Measurements from ENCODE around the gene CNTNAP2. TPM values are rescaled to one million over a fixed set of nuclear protein-coding genes. Genes with fewer than 3 reads are reported as not detected.

Gene CNTNAP2
- total and polyA plus RNA-seq, 2 of the 4 experiments (the other 2 are of a cell fraction): not detected

DNA sequence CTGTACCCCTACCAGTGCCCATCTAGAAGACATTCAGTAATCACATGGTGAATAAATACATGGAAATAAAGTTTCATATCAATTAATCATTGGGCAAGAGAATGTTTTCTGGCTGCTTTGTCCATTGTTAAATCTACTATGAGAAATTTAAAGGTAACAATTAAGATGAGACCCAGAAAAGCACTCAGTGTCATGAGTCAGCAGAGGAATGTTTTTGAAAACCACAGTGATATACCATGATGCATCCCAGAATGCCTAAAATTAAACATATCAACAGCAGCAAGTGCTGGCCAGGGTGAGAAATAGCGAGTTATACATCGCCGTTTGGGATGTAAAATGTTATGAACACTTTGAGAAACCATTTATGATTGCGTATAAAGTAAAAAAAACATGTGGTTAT, 1648.7 kb downstream of the CNTNAP2 start:
- no peak overlapping the region for H3K18ac ChIP-seq (ENCODE audit: low read depth, low read length)
- H3K14ac ChIP-seq (replicated peaks; ENCODE audit: low read depth, low read length): no peak overlapping the region
- H3K4me1 ChIP-seq (ENCODE audit: control insufficient read depth, insufficient read depth, low read length): no peaks in the 10 kb centered on the region
- H2BK120ac ChIP-seq (ENCODE audit: low read depth, low read length): no peak overlapping the region
- WGBS, 2 experiments (ENCODE audit: extremely low coverage in 2 of 2, insufficient read length in 1 of 2): no CpG with 5 or more reads among the region's 4 CpGs
- H4K5ac ChIP-seq (ENCODE audit: low read depth, low read length): no peak overlapping the region
- H3K56ac ChIP-seq (ENCODE audit: extremely low read depth, insufficient read depth, low read length): no peak overlapping the region
- no peak overlapping the region for H2BK5ac ChIP-seq (ENCODE audit: low read depth, low read length, poor library complexity, severe bottlenecking)
- no peak overlapping the region for H2BK20ac ChIP-seq (ENCODE audit: low read depth, low read length)
- H2AFZ ChIP-seq (replicated peaks; ENCODE audit: low read length, poor library complexity): no peak overlapping the region
- ChIA-PET CTCF (no interaction called here), POLR2A (ENCODE audit: unreplicated experiment) (no interaction called here)
- H4K8ac ChIP-seq (ENCODE audit: low read depth in 2 of 2, low read length in 2 of 2): no peak overlapping the region
- no peak overlapping the region for H3K4ac ChIP-seq (ENCODE audit: low read depth, low read length)
- no peaks in the 10 kb centered on the region for H3K9me1 ChIP-seq (ENCODE audit: insufficient read depth, low read length)
- no peak for TF ChIP-seq RCOR1 (IDR thresholded peaks at IDR 0.05; ENCODE audit: insufficient replicate concordance, low read length)
- no peak for TF ChIP-seq MAFK (IDR thresholded peaks at IDR 0.05; ENCODE audit: low read depth, low read length)
- no peak for TF ChIP-seq USF2 (IDR thresholded peaks at IDR 0.05; ENCODE audit: low read depth, low read length)
- no peak for TF ChIP-seq SMC3 (IDR thresholded peaks at IDR 0.05; ENCODE audit: low read depth, low read length)
- TF ChIP-seq RAD21 (IDR thresholded peaks at IDR 0.05; ENCODE audit: low read length): no peak
- H3K4me3 ChIP-seq (ENCODE audit: insufficient read depth, low read depth, low read length): no peak overlapping the region
- intact Hi-C loops (cut with micrococcal nuclease): no loop called here
- dilution Hi-C loops (cut with HindIII; ENCODE audit: low sequenced_read_pairs, unreplicated experiment): no loop called here
- no peaks in the 10 kb centered on the region for H4K20me1 ChIP-seq (ENCODE audit: insufficient read depth, low read length)
- no TSS peak for BruUV-seq (replicated peaks)
- H2BK15ac ChIP-seq (ENCODE audit: low read depth, low read length): no peak overlapping the region
- no peak overlapping the region for H2AK5ac ChIP-seq (ENCODE audit: low read depth, low read length)
- H3K79me1 ChIP-seq (ENCODE audit: low read depth in 1 of 2, low read length in 2 of 2): no peaks in the 10 kb centered on the region
- H3K27ac ChIP-seq (ENCODE audit: insufficient read depth, low read length): no peak overlapping the region
- no peak overlapping the region for H4K91ac ChIP-seq (ENCODE audit: insufficient read depth, low read depth, low read length)
- no peak overlapping the region for H3K23ac ChIP-seq (ENCODE audit: low read depth, low read length)
- no peaks in the 10 kb centered on the region for H3K27me3 ChIP-seq (ENCODE audit: control insufficient read depth, insufficient read depth, low read length)
- H3K4me2 ChIP-seq (ENCODE audit: low read depth, low read length): no peak overlapping the region
- H3K9me3 ChIP-seq (ENCODE audit: control insufficient read depth, insufficient read depth, low read length): peaks cover 7% of the 10 kb centered on the region
- no peak for DNase-seq
- no peak overlapping the region for H2AK9ac ChIP-seq (replicated peaks; ENCODE audit: low read depth, low read length, poor library complexity)
- ATAC-seq (ENCODE audit: low read depth): no peak
- in situ Hi-C loops (cut with MboI; ENCODE audit: low sequenced_read_pairs): no loop called here
- no peaks in the 10 kb centered on the region for H3K36me3 ChIP-seq (ENCODE audit: control insufficient read depth, insufficient read depth, low read length)
- no peak overlapping the region for H3K9ac ChIP-seq (ENCODE audit: low read depth, low read length)
